22Rv1 (cell line): ENCODE measurements around the gene SERPINA5.

ENCODE experiments used
- CTCF ChIP-seq: fragments of 450-650 bp; IDR thresholded peaks from 2 replicates; pipeline ENCODE4 v1.5.1; 2017; ENCODE audit warnings: mild to moderate bottlenecking
- ZFX ChIP-seq: fragments of 450-650 bp; IDR thresholded peaks from 2 replicates; pipeline ENCODE4 v1.6.1; 2017; ENCODE audit warnings: antibody characterized with exemption, borderline replicate concordance

GRCh38 chr14:94571395-94571794 is 9.8 kb upstream of the SERPINA5 start:
- TF ChIP-seq CTCF (no peak), ZFX (no peak)
